GM23338 (cell line): ENCODE results near the gene GP9. TPM values are rescaled to one million over a fixed set of nuclear protein-coding genes. Genes with fewer than 3 reads are reported as not detected.

Experiments
- ATAC-seq: fragments of 200-7000 bp; cut with Tn5 transposase; 3 replicates; pipeline ENCODE4 v1.9.1; 2020
- DNase-seq: peaks from one replicate; pipeline ENCODE4 v3.0.0-alpha.2; 2015; ENCODE audit warnings: low spot score
- H2AFZ ChIP-seq: fragments of 200-600 bp; sonication (generic); 2 replicates; pipeline ENCODE4 v1.8.0; 2016; ENCODE audit warnings: antibody characterized with exemption, mild to moderate bottlenecking, moderate library complexity
- H3F3A ChIP-seq: fragments of 200-600 bp; sonication (generic); replicated peaks from 2 replicates; pipeline ENCODE4 v1.8.0; 2017; ENCODE audit warnings: antibody characterized with exemption, mixed run types, low read depth
- H3K27ac ChIP-seq: fragments of 200-600 bp; sonication (generic); 2 replicates; pipeline ENCODE4 v1.6.1; 2016; ENCODE audit warnings: low read depth
- H3K27me3 ChIP-seq: fragments of 200-600 bp; sonication (generic); 2 replicates; pipeline ENCODE4 v1.8.0; 2016; ENCODE audit warnings: mild to moderate bottlenecking, mixed run types, moderate library complexity; ENCODE audit not compliant: insufficient read depth
- H3K36me3 ChIP-seq: fragments of 200-600 bp; sonication (generic); 2 replicates; pipeline ENCODE4 v1.8.0; 2016; ENCODE audit warnings: mild to moderate bottlenecking; ENCODE audit not compliant: insufficient read depth
- H3K4me1 ChIP-seq: fragments of 200-600 bp; sonication (generic); 2 replicates; pipeline ENCODE4 v1.8.0; 2016; ENCODE audit warnings: mild to moderate bottlenecking, moderate library complexity; ENCODE audit not compliant: insufficient read depth
- H3K4me2 ChIP-seq: fragments of 200-600 bp; sonication (generic); 2 replicates; pipeline ENCODE4 v1.7.1; 2017; ENCODE audit warnings: mixed run types
- H3K4me3 ChIP-seq: fragments of 200-600 bp; sonication (generic); 2 replicates; pipeline ENCODE4 v1.6.1; 2016; ENCODE audit warnings: mixed run types
- H3K79me2 ChIP-seq: fragments of 200-600 bp; sonication (generic); replicated peaks from 2 replicates; pipeline ENCODE4 v1.8.0; 2017; ENCODE audit warnings: mild to moderate bottlenecking; ENCODE audit not compliant: insufficient read depth
- H3K9me2 ChIP-seq: fragments of 200-600 bp; sonication (generic); 2 replicates; pipeline ENCODE4 v1.8.0; 2017; ENCODE audit not compliant: insufficient read depth
- H4K20me1 ChIP-seq: fragments of 200-600 bp; sonication (generic); replicated peaks from 2 replicates; pipeline ENCODE4 v1.8.0; 2017; ENCODE audit warnings: mild to moderate bottlenecking; ENCODE audit not compliant: insufficient read depth
- H3K27ac Mint-ChIP-seq: 2 replicates; pipeline ENCODE4 v1.8.0; 2020; ENCODE audit warnings: inconsistent platforms, mild to moderate bottlenecking, moderate library complexity, mixed read lengths
- H3K27me3 Mint-ChIP-seq: 3 replicates; pipeline ENCODE4 v1.8.0; 2022; ENCODE audit warnings: low read depth, mild to moderate bottlenecking, moderate library complexity, mixed read lengths, inconsistent platforms; ENCODE audit not compliant: insufficient read depth, poor library complexity
- H3K36me3 Mint-ChIP-seq: 3 replicates; pipeline ENCODE4 v1.8.0; 2021; ENCODE audit warnings: low read depth, mild to moderate bottlenecking, inconsistent platforms, moderate library complexity, mixed read lengths
- H3K4me1 Mint-ChIP-seq: 3 replicates; pipeline ENCODE4 v1.8.0; 2020; ENCODE audit warnings: mild to moderate bottlenecking, inconsistent platforms, mixed read lengths
- H3K4me3 Mint-ChIP-seq: 3 replicates; pipeline ENCODE4 v1.8.0; 2021; ENCODE audit warnings: moderate library complexity, mild to moderate bottlenecking, inconsistent platforms, mixed read lengths
- H3K9me3 Mint-ChIP-seq: 3 replicates; pipeline ENCODE4 v1.8.0; 2020; ENCODE audit warnings: moderate library complexity, mild to moderate bottlenecking, inconsistent platforms, mixed read lengths
- CTCF ChIP-seq, 2 experiments: fragments of 200-600 bp in 1 of 2; sonication (generic) in 1 of 2; conservative IDR thresholded peaks; 2 replicates each; pipeline versions ENCODE4 v1.5.1 to v1.6.1; 2016 to 2017; ENCODE audit warnings: antibody characterized with exemption in 2 of 2, low read depth in 2 of 2, mild to moderate bottlenecking in 2 of 2, moderate library complexity in 1 of 2
- ETS1 ChIP-seq: IDR thresholded peaks from 2 replicates; pipeline ENCODE4 v1.6.1; 2016; ENCODE audit warnings: antibody characterized with exemption
- EZH2 ChIP-seq: fragments of 200-600 bp; sonication (generic); IDR thresholded peaks from one replicate; pipeline ENCODE4 v1.8.0; 2017; ENCODE audit warnings: antibody characterized with exemption, mild to moderate bottlenecking, low read depth; ENCODE audit not compliant: unreplicated experiment
- EZH2phosphoT487 ChIP-seq: fragments of 200-600 bp; sonication (generic); IDR thresholded peaks from one replicate; pipeline ENCODE4 v1.8.1; 2018; ENCODE audit warnings: antibody characterized with exemption; ENCODE audit not compliant: unreplicated experiment
- JUNB ChIP-seq: IDR thresholded peaks from one replicate; pipeline ENCODE4 v1.6.1; 2016; ENCODE audit warnings: antibody characterized with exemption; ENCODE audit not compliant: unreplicated experiment
- NANOG ChIP-seq: IDR thresholded peaks from 2 replicates; pipeline ENCODE4 v1.6.1; 2016; ENCODE audit warnings: antibody characterized with exemption, borderline replicate concordance
- POLR2AphosphoS5 ChIP-seq: IDR thresholded peaks from 2 replicates; pipeline ENCODE4 v1.6.1; 2016; ENCODE audit warnings: antibody characterized with exemption, low read depth
- STAT1 ChIP-seq: IDR thresholded peaks from one replicate; pipeline ENCODE4 v1.6.1; 2016; ENCODE audit warnings: antibody characterized with exemption; ENCODE audit not compliant: unreplicated experiment
- ZNF114 ChIP-seq: fragments of 250-450 bp; sonication (Bioruptor Pico); IDR thresholded peaks from 2 replicates; pipeline ENCODE4 v1.5.0; 2020; ENCODE audit warnings: mild to moderate bottlenecking, moderate library complexity
- ZNF462 ChIP-seq: fragments of 250-450 bp; sonication (Bioruptor Pico); IDR thresholded peaks from 2 replicates; pipeline ENCODE4 v1.5.0; 2020; ENCODE audit warnings: mild to moderate bottlenecking, moderate library complexity
- polyA plus RNA-seq: library from polyadenylated mRNA; unstranded; fragments of >200 nt; fragmentation: Nextera tagmentation; extraction: Ambion mirVana; gene quantifications from 2 replicates; pipeline ENCODE4 v1.2.1, GENCODE V29; 2016
- total RNA-seq: library from RNA; depleted of rRNA; stranded (reverse); fragments of >200 nt; shearing (Covaris generic); gene quantifications from 2 replicates; pipeline ENCODE4 v1.2.3, GENCODE V29; 2014

The GP9 gene
- total and polyA plus RNA-seq, 2 experiments from 2014 or later, result not detected

- no peak for TF ChIP-seq JUNB
- TF ChIP-seq STAT1, result no peak
- TF ChIP-seq EZH2, result no peak
- TF ChIP-seq ZNF114 (CRISPR knock-in tag), result no peak
- TF ChIP-seq POLR2AphosphoS5, result no peak
- TF ChIP-seq EZH2phosphoT487, result no peak
Observed at GRCh38 chr3:129077222-129077621, 16.6 kb downstream of the GP9 start (continued).

GRCh38 chr3:129078510-129078909 lies 17.9 kb downstream of the GP9 start:
- Histone ChIP-seq H3K4me2 (no peak overlapping the region), H3K4me3 (no peak overlapping the region), H4K20me1 (no peaks in the 10 kb centered on the region), H3K36me3 (no peaks in the 10 kb centered on the region), H3K4me1 (no peaks in the 10 kb centered on the region), H3K9me2 (no peaks in the 10 kb centered on the region), H3K27me3 (no peaks in the 10 kb centered on the region), H3K27ac (no peak overlapping the region), H3K79me2 (no peaks in the 10 kb centered on the region), H2AFZ (no peak overlapping the region), H3F3A (no peaks in the 10 kb centered on the region)
- no peak overlapping the region for H3K4me3 Mint-ChIP-seq
- no peaks in the 10 kb centered on the region for H3K4me1 Mint-ChIP-seq
- no peaks in the 10 kb centered on the region for H3K9me3 Mint-ChIP-seq
- H3K27me3 Mint-ChIP-seq, result peaks cover 5% of the 10 kb centered on the region
- ATAC-seq, result no peak
- TF ChIP-seq CTCF (conservative IDR thresholded peaks at IDR 0.05; ENCODE audit: low read depth in 2 of 2), result no peak
- no peak for TF ChIP-seq ZNF462 (CRISPR knock-in tag)
- no peak for TF ChIP-seq ETS1
- no peak for TF ChIP-seq ZNF114 (CRISPR knock-in tag)
- no peak for TF ChIP-seq NANOG
- no peak overlapping the region for H3K27ac Mint-ChIP-seq
- DNase-seq, result no peak
- no peaks in the 10 kb centered on the region for H3K36me3 Mint-ChIP-seq
